Hematopoietic multipotent progenitor cell treated with erythropoietin and hydrocortisone succinate and interleukin-3 and kit ligand, for 17 days (in vitro differentiated cells): Measurements from ENCODE around the gene SOCS3.
"Not testable (repeated sequence)": the region's sequence is repeated elsewhere in the genome, so short reads cannot be mapped to it uniquely, and the experiment has no call there.

ENCODE experiments used
- DNase-seq: peaks from one replicate; pipeline ENCODE4 v3.0.0-alpha.2; 2015; ENCODE audit warnings: low spot score

SOCS3 gene

DNA sequence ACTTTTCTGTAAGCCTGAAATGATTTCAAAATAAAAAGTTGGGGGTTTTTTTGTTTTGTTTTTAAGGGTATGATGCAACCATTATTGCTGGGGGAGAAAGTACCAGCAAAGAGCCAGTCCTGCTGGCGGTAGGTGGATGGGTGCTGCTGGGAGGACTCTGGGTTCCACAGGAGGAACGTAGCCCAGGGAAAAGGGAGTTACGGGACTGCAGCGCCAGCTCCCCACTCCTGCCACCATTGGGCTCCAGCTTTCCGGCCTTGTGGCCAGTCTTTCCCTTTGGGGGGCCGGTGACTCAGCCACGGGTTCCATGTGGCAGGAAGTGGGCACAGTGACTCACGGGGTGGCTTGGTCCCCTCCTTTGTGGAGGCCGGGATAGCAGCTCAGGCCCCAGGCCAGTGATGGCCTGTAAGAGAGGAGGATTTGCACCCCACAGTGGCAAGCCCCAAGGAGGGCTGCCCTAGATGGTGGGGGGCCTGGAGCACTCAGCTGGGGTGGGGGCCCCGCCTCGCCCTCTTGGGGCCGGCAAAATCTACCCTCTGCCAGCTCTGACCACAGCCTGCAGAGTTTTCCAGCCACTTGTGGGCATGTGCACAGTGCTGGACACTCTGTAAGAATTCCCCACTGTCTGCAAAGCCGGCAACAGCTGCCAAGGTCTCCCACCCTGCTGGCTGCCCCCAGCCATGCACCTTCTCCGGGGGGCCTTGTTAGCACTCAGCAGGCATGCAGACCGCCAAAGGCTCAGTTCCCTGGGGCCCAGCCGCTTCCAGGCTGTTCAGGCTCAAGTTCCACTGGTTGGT lies 30.4 kb downstream of the SOCS3 start:
- DNase-seq, result no peak

- DNase-seq, result no peak
Measured at GRCh38 chr17:78327880-78328279, 32.0 kb downstream of the SOCS3 start.

DNA sequence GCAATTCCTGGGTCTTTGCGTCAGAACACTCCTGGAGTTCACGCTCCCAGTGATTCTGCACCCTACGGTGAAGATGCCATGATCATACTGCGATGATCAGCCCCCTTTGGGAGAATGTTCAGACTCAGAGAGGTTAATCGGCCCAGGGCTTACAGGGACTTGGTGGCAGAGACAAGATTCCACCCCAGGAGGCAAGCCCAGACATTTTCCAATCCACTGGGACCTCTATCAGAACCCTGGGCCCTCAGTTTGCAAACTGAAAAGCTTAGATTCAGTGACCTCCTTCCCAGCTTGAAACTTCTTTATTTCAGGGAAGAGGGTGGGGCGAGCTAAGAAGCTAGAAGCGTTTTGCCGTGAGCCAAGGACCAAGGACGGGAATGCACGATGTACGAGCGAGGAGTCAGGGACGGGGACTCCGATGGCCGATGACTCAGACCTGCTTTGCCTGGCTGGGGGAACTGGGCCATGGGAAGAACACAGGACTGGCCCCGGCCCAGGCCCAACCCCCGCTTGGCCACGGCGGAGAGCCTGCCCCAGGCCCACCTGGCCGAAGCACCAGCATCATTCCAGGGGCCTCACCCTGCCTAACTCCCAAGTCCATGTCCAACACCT lies 34.7 kb downstream of the SOCS3 start:
- no peak for DNase-seq

DNA sequence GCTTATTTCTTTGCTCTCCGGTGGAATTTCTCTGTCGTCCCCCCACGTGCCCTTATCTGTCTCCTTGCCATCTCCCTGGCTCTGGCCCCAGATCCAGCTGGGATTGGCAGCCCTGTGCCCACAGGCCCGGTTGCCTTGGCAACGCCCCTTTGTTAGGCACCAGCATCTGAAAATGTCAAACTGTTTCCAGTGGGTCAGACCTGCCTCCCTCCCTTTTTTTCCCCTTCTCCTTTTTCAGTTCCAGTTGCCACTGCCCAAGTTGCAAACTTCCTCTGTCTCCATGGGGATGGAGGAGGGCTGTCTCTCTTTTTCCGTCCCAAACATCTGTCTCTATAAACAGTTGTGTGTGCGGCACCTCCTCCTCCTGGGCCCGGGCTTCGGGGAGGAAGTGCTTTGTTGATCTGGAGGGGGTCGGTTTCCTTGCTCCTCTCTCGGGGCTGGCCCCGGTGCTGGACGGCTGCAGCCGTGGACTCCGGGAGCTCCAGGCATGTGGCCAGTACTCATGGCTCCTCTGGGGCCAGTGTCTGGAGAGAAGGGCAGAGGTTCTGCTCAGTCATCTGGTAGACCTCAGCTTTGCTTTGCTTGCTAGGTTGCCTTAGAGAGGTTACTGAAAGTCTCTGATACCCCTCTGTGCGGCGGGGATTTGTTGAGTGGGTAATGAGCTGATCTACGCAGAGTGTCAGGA lies 35.3 kb downstream of the SOCS3 start:
- DNase-seq, result no peak

- no peak for DNase-seq
Measured at GRCh38 chr17:78323826-78324390, 36.0 kb downstream of the SOCS3 start.

DNA sequence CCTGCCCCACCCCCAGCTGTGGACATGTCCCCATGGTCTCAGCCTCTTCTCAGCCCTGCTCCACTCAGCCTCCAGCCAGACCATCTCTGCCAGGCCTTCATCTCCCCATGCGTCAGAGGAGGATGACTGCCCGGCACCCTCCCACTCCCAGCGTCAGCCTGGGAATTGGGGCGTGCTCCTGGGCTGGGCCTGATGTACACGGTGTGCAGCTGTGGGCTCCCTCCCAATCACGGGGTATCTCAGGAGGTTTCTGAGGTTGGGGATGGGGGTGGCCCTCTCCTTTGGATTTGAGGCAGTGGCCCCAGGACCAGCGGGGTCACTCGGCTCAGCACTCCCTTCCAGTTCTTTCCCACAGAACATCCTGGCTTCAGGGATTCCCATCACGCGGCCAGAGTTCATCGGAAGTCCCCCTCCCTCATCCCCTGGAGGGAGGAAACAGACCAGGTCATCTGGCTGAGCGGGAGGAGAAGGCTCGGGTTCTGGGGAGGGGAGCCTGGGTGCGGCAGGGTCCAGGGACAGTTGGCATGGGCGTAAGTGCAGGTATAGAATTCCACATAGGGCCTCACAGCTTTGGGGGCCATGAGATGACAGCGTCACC lies 36.9 kb downstream of the SOCS3 start:
- no peak for DNase-seq

DNA sequence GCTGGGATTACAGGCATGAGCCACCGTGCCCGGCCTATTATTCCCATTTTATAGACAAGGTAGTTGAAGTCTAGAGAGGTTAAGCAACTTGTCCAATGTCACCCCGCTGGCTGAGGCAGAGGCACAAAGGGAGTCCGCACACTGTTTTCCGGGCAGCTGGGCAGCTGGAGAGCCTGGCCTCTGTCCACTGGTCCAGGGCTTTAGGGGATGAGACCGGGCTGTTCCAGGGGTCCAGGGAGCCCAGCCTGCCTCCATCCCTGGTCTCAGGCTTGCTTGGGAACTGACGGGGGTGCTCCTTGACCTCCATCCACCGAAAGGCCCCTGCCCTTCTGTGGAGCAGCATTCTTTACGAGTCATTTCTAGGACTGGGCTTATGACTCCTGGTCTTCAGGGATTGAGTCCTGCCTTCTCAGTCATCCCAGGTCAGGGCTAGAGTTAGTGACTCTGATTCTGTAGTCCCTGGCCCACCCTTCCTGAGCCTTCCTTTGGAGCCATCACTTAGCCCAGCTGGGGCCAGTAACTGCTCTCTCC lies 37.5 kb downstream of the SOCS3 start:
- DNase-seq, result no peak

GRCh38 chr17:78318843-78319242 lies 41.0 kb downstream of the SOCS3 start:
- no peak for DNase-seq

DNA sequence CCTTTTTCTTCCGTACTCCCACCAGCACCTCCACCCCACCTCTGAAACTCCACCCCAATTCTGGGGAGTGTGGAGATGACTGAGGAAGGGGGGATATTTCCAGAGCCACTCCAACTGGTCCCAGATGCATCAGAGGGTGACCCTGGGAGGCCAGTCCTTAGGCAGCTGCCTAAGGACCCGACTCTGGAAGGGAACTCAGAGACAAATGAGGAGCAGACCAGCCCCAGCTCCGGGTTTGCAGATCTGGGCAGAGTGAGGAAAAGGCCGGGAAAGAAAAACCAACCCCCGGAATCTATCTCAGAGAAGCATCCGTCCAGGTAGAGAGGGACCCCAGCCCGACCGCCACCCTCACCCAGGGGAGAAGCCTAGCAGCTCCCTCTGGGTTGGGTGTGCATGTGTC lies 41.5 kb downstream of the SOCS3 start:
- DNase-seq, result no peak

DNA sequence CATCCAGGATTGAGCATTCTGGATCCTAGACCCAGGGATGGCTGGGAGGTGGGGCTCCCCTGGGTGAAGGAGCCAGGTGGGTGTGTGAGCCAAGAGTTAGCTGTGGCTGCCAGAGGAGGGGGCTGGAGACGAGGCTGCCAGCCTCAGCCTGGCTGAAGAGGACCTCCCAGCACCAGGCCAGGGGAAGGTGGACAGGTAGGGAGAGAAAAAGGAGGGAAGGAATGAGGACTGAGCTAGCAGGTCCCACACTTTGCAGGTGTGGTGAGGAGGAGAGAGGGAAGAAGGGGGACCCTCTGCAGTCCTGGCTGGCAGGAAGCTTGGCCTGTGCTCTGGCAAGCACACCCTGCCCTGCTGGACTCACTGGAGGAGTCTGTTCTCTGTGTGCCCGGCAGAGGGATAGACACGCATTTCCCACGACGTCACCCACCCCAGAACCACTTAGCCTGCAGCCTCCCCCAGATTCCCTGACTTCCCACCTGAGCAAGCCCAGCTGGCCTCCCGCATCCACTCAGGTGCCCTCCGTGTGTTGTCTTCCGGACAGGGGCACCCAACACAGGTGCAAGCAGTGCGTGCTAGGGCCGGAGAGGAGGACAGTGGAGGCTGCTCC lies 42.0 kb downstream of the SOCS3 start:
- no peak for DNase-seq

GRCh38 chr17:78316867-78317789 lies 42.7 kb downstream of the SOCS3 start:
- no peak for DNase-seq

DNA sequence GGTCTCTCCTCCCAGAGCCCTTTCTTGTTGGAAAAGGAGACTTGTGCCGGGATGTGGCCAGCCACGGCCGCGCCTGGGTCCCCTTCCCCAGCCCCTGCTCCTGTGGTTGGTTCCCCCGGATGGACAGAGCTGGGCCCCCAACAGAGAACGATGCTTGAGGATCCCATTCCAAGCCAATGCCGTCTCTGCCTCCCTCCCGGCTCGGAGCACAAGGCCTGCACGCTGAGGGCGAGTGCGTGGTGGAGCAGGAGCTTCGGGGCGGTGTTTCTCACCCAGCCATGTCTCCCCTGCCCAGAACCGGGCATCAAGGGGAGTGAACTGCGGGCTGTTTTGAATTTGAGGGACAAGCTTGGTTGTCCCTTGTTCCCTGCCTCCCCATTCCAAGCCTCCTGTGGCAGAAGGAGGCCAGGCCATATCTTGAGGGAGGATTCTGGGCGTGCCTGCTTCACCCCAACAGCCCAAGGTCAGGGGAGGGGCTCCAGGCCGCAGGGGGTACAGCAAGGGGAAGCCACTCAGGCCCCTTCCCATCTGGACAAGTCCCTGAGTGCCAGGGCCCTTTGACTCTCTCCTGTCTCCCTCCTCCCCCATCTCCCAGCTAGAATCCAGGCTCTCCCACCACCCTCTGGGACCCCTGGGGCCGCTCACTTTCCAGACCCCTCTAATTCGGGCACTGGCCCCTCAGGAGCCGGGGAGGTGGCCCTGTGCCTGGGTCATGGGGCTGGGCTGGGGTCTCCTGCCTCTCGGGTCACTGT lies 43.6 kb downstream of the SOCS3 start:
- no peak for DNase-seq

DNA sequence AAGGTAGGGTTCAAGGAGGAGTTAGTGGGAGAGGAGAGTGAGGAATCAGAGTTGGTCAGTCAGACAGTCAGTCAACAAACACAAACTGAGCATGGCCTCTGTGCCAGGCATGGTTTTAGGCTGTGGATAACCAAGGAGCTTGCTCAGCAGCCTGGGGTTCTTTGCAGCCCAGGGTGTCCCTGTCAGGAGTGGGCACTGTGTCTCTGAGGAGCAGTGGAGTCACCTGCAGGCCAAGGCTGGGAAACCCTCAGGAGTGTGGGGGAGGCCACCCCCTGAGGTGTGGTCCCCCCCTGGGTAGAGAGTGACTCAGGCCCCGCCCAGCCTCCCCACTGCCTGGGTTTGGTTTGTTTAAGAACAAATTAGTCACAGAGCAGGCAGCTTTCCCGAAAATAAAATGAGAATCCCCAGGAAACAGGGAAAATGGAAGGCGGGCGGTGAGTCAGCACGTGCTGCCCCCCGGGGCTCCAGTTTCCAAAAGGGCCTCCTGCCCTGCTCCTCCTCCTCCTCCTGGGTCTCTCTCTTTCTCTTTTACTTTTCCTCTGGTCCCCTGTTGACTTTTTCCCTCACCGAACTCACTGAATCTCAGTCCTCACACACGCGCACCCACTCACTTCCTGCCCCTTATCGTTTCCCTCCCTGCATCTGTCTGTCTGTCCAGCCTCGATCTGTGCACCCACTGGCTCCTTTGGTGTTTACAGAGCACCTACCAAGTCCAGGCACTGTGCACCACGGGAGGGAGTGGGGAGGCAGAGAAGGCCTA lies 44.3 kb downstream of the SOCS3 start:
- no peak for DNase-seq

- no peak for DNase-seq
Measured at GRCh38 chr17:78314683-78315354, 45.1 kb downstream of the SOCS3 start.

- DNase-seq, result peak; percentile 52
Measured at GRCh38 chr17:78313735-78314648, 45.9 kb downstream of the SOCS3 start.

- DNase-seq, result not testable (repeated sequence)
Measured at GRCh38 chr17:78309659-78310255, 50.1 kb downstream of the SOCS3 start.
